Ramos (cell line): Measurements from ENCODE around the gene LRP2.
"Not testable (repeated sequence)": the region's sequence is repeated elsewhere in the genome, so short reads cannot be mapped to it uniquely, and the experiment has no call there.

Experiments used
- in situ Hi-C: fragments of 300-500 bp; cut with MboI; formaldehyde crosslinking; loops from one replicate; pipeline ENCODE4 v1.14.3; 2022; ENCODE audit warnings: low sequenced_read_pairs; ENCODE audit not compliant: unreplicated experiment

LRP2 gene

DNA sequence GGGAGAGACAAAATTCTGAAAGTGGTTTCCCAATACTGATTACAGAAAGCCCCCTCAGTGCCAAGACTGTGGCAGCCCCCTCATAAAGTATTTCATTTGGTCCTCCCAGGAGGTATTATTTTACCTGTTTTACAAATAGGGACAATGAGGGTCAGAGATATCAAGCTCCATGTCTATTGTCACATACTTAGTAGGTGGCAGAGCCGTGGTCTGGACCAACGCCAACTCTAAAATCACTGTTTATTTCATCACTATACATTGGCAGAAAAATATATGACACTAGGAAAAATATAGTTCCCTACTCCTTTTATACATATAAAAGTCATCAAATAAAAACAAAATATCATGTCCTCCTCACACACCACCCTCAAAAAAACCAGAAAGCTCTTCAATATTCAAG is 224.4 kb downstream of the LRP2 start:
- in situ Hi-C loops, result no loop called here

GRCh38 chr2:169136885-169137534 is 225.3 kb downstream of the LRP2 start:
- in situ Hi-C loops, result no loop called here

GRCh38 chr2:169136428-169136827 is 225.9 kb downstream of the LRP2 start:
- in situ Hi-C loops, result not testable (repeated sequence)

DNA sequence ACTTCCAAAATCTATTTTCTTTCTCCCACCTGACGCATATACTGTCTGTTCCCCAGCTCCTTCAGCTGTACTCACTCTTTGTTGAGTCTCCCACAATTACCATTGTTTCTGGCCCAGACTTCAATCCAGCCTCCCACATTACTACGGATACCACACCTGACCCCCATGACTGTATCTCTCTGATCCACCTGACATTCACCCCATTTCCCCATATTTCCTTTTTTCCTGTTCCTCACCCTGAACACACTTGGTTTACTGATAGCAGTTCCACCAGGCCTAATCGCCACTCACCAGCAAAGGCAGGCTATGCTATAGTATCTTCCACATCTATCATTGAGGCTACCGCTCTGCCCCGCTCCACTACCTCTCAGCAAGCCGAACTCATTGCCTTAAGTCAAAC is 228.1 kb downstream of the LRP2 start:
- in situ Hi-C loops, result not testable (repeated sequence)

- in situ Hi-C loops, result no loop called here
Observed at GRCh38 chr2:169131587-169132512, 230.5 kb downstream of the LRP2 start.

DNA sequence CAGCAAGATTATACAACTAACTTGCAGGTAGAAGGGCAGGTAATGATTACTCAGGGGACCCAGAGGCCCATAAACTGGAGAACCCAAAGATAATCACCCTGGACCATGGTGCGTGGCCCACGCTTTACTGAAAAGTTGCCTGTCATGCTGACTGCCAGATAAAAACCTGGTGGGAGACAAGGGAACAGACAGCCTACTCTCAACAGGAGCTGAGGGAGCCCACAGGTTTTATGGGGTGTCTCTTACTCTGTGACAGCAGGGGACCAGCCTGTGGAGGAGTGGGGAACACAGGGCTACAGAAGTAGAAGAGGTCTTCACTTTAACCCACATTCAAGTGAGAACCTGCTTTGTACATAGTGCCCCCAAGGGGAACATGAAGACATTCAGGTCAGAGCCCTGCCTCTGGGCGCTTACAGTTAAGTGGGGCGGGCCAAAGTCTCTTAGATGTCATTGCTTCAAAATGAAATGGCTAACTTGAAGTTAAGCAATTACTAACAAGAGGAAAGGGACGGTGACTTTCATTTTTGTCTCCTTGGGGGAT is 232.6 kb downstream of the LRP2 start:
- in situ Hi-C loops, result no loop called here

- in situ Hi-C loops, result no loop called here
Observed at GRCh38 chr2:169119851-169120250, 242.5 kb downstream of the LRP2 start.

DNA sequence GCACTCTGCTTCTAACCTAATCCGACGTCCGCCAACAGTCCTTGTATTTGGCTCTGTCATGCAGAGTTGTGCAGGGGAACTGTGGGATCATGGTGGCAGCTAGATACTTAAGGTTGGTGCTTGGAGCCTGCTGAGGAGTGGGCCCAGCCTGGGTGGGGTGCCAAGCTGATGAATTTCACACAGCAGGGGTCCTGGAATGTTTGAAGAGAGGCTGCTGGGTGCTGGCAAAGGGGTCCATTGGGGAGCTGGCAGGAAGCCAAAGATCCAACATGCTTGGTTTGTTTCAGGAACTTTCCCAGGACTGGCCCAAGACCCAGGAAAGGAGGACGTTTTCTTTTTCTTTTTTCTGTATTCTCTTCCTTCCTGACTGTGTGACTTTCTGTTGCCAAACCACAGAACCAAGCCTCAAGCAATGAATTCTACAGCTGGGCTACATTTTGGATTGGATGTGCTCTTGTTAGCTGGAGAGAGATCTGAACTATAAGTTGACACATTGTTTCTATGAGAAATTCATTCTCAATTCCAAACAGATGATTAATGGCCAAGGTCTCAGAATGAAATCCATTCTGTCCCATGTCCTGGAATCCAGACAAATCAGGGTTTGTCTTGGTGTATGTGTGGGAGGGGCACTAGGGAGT is 243.1 kb downstream of the LRP2 start:
- in situ Hi-C loops, result no loop called here

GRCh38 chr2:169118060-169118459 is 244.3 kb downstream of the LRP2 start:
- in situ Hi-C loops, result no loop called here

DNA sequence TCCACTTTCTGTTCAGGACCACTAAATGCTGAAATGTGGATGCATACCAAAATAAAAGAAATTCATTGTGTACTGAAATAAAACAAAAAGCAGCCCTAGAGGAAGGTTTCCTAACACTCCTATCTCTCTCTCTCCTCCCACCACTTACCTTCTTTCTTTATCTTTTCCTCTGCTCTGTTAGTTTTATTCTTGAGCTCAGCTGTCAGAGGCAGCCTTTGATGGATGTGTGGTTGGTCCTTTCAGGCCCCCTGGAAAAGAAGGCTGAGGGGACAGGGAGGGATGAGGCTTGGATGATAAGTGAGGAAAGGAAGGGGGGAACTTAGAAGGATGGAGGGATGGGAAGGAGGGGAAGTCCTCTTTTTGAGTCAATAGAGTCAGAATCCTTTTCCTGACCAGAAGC is 245.3 kb downstream of the LRP2 start:
- in situ Hi-C loops, result no loop called here

DNA sequence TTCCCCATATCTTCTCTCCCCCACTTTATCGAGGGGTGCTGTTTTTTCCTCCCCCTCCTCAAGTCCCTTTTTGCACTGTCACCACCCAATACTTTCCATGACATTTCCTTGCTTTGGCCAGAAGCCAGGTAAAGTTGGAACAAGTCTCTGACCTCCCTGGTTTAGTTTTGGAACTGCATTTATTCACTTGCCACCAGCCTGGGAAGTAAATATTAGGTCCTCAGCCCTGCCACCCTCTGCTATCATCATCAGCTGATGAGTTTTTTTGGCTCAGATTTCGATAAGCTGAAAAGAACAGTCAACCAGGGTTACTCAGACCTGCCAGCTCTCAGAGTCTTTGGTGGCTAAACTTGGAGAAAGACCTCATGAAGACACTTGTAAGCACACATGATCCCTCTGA is 246.0 kb downstream of the LRP2 start:
- in situ Hi-C loops, result no loop called here

DNA sequence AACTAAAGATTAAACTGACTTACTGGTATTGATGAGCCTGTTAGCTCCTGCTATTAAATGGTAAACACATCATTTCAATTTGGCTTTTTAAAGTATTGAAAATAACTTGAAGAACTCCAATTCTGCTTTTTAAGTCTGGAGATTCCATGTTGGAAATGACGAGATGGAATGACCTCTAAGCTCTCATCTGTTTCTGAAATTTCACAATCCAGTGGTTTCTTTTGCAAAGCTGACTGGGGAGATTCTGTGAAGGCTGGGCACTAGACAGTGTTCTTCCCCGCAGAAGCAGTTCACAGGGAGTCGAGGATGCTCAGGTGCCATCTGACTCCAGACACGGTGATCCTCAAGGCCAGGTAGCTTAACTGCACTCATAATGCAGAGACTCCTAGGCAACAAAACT is 248.3 kb downstream of the LRP2 start:
- in situ Hi-C loops, result no loop called here

DNA sequence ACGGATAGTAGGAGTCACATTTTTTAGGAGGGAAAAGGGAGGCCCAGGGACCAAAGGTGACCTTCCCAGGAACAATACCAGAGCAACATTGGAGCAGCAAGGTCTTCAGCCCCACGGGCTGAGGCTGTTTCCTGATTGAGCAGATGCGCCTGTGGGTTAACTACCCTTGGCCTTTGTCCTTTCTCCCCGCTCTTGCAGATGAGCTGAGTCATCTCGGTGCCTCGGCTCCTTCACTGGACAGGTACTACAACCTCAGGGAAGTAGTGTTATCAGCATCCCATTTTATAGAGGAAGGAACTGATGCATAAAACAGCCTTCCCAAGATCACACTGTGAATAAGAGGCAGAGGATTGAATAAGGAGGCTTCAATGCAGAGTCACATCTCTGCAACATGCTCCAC is 249.5 kb downstream of the LRP2 start:
- in situ Hi-C loops, result no loop called here

GRCh38 chr2:169110916-169111315 is 251.4 kb downstream of the LRP2 start:
- in situ Hi-C loops, result no loop called here

- in situ Hi-C loops, result no loop called here
Observed at GRCh38 chr2:169110419-169110818, 251.9 kb downstream of the LRP2 start.

- in situ Hi-C loops, result no loop called here
Observed at GRCh38 chr2:169109502-169110409, 252.6 kb downstream of the LRP2 start.

- in situ Hi-C loops, result no loop called here
Observed at GRCh38 chr2:169108099-169108884, 254.0 kb downstream of the LRP2 start.

DNA sequence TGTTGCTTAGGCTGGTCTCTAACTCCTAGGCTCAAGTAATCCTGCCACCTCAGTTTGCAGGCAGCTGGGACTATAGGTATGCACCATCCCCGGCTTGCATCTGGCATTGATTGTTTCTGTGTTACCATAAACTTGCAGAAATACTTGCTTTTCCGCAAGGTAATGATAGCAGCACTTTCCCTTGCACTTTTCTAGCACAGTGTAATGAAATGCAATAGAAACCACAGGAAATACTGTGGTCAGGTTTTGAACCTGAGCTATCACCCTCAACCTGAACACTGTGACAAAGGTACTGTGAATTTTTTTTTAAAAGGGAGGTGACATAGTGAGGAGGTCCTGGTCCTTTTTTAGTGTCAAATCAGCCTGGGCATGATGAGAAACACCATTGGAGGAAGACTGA is 254.7 kb downstream of the LRP2 start:
- in situ Hi-C loops, result no loop called here
